Endothelial cell of umbilical vein (primary cell): Measurements from ENCODE around the gene FBP2. TPM values are rescaled to one million over a fixed set of nuclear protein-coding genes. Genes with fewer than 3 reads are reported as not detected.

Experiments
- polyA plus RNA-seq, 4 experiments: library from polyadenylated mRNA; depleted of rRNA in 3 of 4; stranded (reverse) in 3 of 4; unstranded in 1 of 4; fragments of >200 nt; gene quantifications; 2 replicates each; pipeline versions ENCODE4 v1.2.1 to v1.2.3, GENCODE V29; 2011 to 2012; ENCODE audit warnings: missing spikeins in 1 of 4
- total RNA-seq: library from RNA; stranded (reverse); gene quantifications from 2 replicates; pipeline ENCODE4 v1.2.3, GENCODE V29; 2021

The FBP2 gene
- total and polyA plus RNA-seq, 2 donors (not counting 3 experiments of a cell fraction or from before 2014, with no cell fraction given): not detected

Other genes starting within 250 kb of the FBP2 start
- not detected in 2 replicates for gene PCAT7, start 38.7 kb downstream of the FBP2 start, total RNA-seq
- gene PCAT7, start 38.7 kb downstream of the FBP2 start, polyA plus RNA-seq: not detected in 2 replicates
- 2.2 and 3.8 TPM in 2 replicates for gene FBP1, start 45.7 kb upstream of the FBP2 start, total RNA-seq
- gene FBP1, start 45.7 kb upstream of the FBP2 start, polyA plus RNA-seq: 1.9 and 2.5 TPM in 2 replicates
- gene AOPEP, start 132.9 kb upstream of the FBP2 start, total RNA-seq: 35.6 and 41.6 TPM in 2 replicates
- 18.1 and 20.2 TPM in 2 replicates for gene AOPEP, start 132.9 kb upstream of the FBP2 start, polyA plus RNA-seq